ENCODE data around the gene EPB41L4A. TPM values are rescaled to one million over a fixed set of nuclear protein-coding genes. Genes with fewer than 3 reads are reported as not detected.
"Not testable (repeated sequence)": the region's sequence is repeated elsewhere in the genome, so short reads cannot be mapped to it uniquely, and the experiment has no call there.

Gene EPB41L4A
- total and polyA plus RNA-seq, 2 experiments from 2014 or later, result 0.11 to 0.76 TPM

DNA sequence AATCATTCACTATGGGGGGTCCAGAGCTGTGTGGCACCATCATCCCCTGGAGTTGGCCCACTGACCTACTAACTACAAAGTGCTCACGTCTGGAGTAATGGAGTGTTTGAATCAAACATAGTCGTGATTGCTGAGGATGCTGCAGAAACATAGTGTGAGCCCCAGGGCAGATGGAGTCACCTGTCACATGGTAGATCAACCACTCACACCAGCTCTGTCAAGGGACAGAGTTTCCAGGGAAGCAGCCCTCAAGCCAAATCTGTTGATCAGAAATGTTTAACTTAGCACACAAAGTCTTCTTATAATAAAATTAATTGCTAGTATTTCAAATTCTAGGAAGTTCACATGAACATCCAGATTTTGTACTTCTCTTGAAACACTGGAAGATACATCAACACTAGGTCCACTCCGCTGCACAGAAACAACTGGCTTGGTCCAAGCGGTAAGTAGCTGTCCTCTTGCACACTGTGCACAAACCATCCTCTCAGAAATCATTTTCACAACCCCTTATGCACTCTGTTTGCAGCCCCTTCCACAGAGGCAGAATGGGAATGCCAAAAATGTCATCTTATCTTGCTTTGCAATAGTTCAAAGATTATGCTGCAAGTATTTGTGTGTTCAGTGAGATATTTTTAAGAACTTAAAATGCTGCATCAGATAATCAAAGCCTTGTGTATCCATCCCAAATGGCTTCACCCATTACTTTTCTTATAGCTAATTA, 191.0 kb downstream of the EPB41L4A start:
- Histone ChIP-seq H3K4me3 (no peak overlapping the region), H3K36me3 (ENCODE audit: low read depth) (no peaks in the 10 kb centered on the region), H3K79me2 (ENCODE audit: insufficient read depth) (no peaks in the 10 kb centered on the region), H3K4me1 (ENCODE audit: insufficient read depth) (0 out of 2 replicates have a peak, but pooled peaks cover 3% of the 10 kb centered on the region), H3K27ac (no peak overlapping the region), H3K4me2 (ENCODE audit: unreplicated experiment) (no peak overlapping the region), H3K9me3 (ENCODE audit: low read depth) (no peaks in the 10 kb centered on the region), H4K20me1 (ENCODE audit: insufficient read depth) (no peaks in the 10 kb centered on the region; the same call in 1 of the 2 replicates), H3F3A (ENCODE audit: insufficient read depth) (no peaks in the 10 kb centered on the region), H2AFZ (peak overlapping the region; percentile 22; the same call in 1 of the 2 replicates), H3K27me3 (replicated peaks; ENCODE audit: insufficient read depth) (no peaks in the 10 kb centered on the region), H3K9ac (no peak overlapping the region), H3K9me2 (ENCODE audit: insufficient read depth) (no peaks in the 10 kb centered on the region)
- 77 to 85% methylated on average over 4 of the region's 4 CpGs for WGBS, 2 experiments (ENCODE audit: low coverage in 1 of 2, low lambda C conversion rate in 2 of 2, missing lambda C conversion rate in 2 of 2)
- in situ Hi-C loops (cut with MboI), result no loop called here
- no peak for DNase-seq
- no peak for TF ChIP-seq EZH2phosphoT487 (IDR thresholded peaks at IDR 0.05; ENCODE audit: insufficient read depth, low read depth)
- no peak for TF ChIP-seq EZH2 (IDR thresholded peaks at IDR 0.05; ENCODE audit: insufficient read depth, poor library complexity, severe bottlenecking)

DNA sequence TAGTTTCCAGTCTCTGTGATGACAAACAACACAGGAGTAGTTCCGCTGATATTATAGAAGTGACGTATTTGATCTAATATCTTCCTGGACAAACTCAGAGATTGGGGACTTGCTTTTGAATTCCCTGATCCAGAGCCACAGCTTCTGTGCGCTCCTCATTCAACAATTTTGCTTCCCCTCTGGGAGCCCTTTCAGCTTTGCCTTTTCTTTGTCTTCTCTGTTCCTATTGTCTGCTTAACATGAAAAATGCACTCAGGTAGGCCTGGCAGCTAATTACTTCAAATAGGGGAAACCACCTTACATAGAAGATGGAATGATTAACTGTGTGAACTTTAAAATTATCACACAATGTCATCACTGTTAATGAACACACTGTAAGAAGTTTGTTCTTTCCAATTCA, 192.9 kb downstream of the EPB41L4A start:
- Histone ChIP-seq H3F3A (ENCODE audit: insufficient read depth) (no peaks in the 10 kb centered on the region), H3K4me3 (no peak overlapping the region), H3K36me3 (ENCODE audit: low read depth) (no peaks in the 10 kb centered on the region), H4K20me1 (ENCODE audit: insufficient read depth) (no peaks in the 10 kb centered on the region; the same call in 1 of the 2 replicates), H2AFZ (no peak overlapping the region), H3K79me2 (ENCODE audit: insufficient read depth) (no peaks in the 10 kb centered on the region), H3K4me2 (ENCODE audit: unreplicated experiment) (no peak overlapping the region), H3K4me1 (ENCODE audit: insufficient read depth) (0 out of 2 replicates have a peak, but pooled peaks cover 3% of the 10 kb centered on the region), H3K9me3 (ENCODE audit: low read depth) (no peaks in the 10 kb centered on the region), H3K9ac (no peak overlapping the region), H3K9me2 (ENCODE audit: insufficient read depth) (no peaks in the 10 kb centered on the region), H3K27me3 (replicated peaks; ENCODE audit: insufficient read depth) (peaks cover 8% of the 10 kb centered on the region; the same call in 1 of the 2 replicates), H3K27ac (no peak overlapping the region)
- 85 to 91% methylated on average over 3 of the region's 3 CpGs for WGBS, 2 experiments (ENCODE audit: low coverage in 1 of 2, low lambda C conversion rate in 2 of 2, missing lambda C conversion rate in 2 of 2)
- DNase-seq, result no peak
- in situ Hi-C loops (cut with MboI), result no loop called here
- TF ChIP-seq EZH2 (IDR thresholded peaks at IDR 0.05; ENCODE audit: insufficient read depth, poor library complexity, severe bottlenecking) (no peak), EZH2phosphoT487 (IDR thresholded peaks at IDR 0.05; ENCODE audit: insufficient read depth, low read depth) (no peak)

DNA sequence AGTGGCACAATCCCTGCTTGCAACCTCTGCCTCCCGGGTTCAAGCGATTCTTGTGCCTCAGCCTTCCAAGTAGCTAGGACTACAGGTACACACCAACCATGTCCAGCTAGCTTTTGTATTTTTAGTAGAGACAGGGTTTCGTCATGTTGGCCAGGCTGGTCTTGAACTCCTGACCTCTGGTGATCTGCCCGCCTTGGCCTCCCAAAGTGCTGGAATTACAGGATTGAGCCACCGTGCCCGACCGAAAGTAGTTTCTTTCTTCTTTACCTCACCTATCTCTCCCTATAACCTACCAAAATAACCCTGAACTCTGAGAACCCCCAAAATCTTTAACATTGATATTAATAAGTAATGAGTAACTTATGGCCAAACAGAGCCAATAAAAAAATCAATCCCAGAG, 196.1 kb downstream of the EPB41L4A start:
- not testable (repeated sequence) for H3K79me2 ChIP-seq (ENCODE audit: insufficient read depth); H3K4me3 ChIP-seq; H4K20me1 ChIP-seq (ENCODE audit: insufficient read depth); H3K4me1 ChIP-seq (ENCODE audit: insufficient read depth); H3K36me3 ChIP-seq (ENCODE audit: low read depth); H3F3A ChIP-seq (ENCODE audit: insufficient read depth); H3K27me3 ChIP-seq (replicated peaks; ENCODE audit: insufficient read depth); H2AFZ ChIP-seq; H3K9me2 ChIP-seq (ENCODE audit: insufficient read depth); DNase-seq; H3K9ac ChIP-seq; H3K4me2 ChIP-seq (ENCODE audit: unreplicated experiment); H3K27ac ChIP-seq; H3K9me3 ChIP-seq (ENCODE audit: low read depth)
- in situ Hi-C loops (cut with MboI), result loop anchor here (25.0 kb wide), 1 partner anchor 539 kb away; no protein-coding TSS in a partner anchor
- 73 to 82% methylated on average over 7 of the region's 7 CpGs for WGBS, 2 experiments (ENCODE audit: low coverage in 1 of 2, low lambda C conversion rate in 2 of 2, missing lambda C conversion rate in 2 of 2)

DNA sequence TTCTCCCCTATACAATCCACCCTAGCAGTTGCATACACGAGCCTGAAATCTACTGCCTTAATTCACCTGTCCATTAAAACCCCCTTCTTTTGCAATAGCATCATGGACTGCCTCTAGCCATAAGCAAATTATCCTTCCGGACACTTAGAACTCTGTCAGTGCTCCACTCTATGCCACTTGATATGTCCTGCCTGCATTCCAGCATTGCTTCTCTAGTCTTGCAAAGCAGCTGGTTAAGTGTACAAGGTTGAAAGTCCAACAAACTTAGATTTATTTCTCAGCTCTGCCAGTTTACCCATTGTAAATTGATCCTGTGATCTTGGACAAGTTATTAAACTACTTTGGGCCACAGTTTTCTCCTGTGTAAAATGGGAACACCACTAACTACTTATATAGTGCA, 197.9 kb downstream of the EPB41L4A start:
- no peak overlapping the region for H3K27ac ChIP-seq
- in situ Hi-C loops (cut with MboI), result loop anchor here (25.0 kb wide), 1 partner anchor 541 kb away; no protein-coding TSS in a partner anchor
- H3K36me3 ChIP-seq (ENCODE audit: low read depth), result no peaks in the 10 kb centered on the region
- H4K20me1 ChIP-seq (ENCODE audit: insufficient read depth), result no peaks in the 10 kb centered on the region
- H3K27me3 ChIP-seq (replicated peaks; ENCODE audit: insufficient read depth), result peaks cover 10% of the 10 kb centered on the region; the same call in 1 of the 2 replicates
- 60% methylated on average over 2 of the region's 2 CpGs for WGBS, 2 experiments (ENCODE audit: low coverage in 1 of 2, low lambda C conversion rate in 2 of 2, missing lambda C conversion rate in 2 of 2)
- H3F3A ChIP-seq (ENCODE audit: insufficient read depth), result no peaks in the 10 kb centered on the region
- H3K9me3 ChIP-seq (ENCODE audit: low read depth), result no peaks in the 10 kb centered on the region
- H3K9ac ChIP-seq, result no peak overlapping the region
- no peak for DNase-seq
- H3K4me1 ChIP-seq (ENCODE audit: insufficient read depth), result no peaks in the 10 kb centered on the region
- TF ChIP-seq EZH2phosphoT487 (IDR thresholded peaks at IDR 0.05; ENCODE audit: insufficient read depth, low read depth) (no peak), EZH2 (IDR thresholded peaks at IDR 0.05; ENCODE audit: insufficient read depth, poor library complexity, severe bottlenecking) (no peak)
- no peaks in the 10 kb centered on the region for H3K9me2 ChIP-seq (ENCODE audit: insufficient read depth)
- H2AFZ ChIP-seq, result no peak overlapping the region
- no peak overlapping the region for H3K4me3 ChIP-seq
- no peak overlapping the region for H3K4me2 ChIP-seq (ENCODE audit: unreplicated experiment)
- H3K79me2 ChIP-seq (ENCODE audit: insufficient read depth), result no peaks in the 10 kb centered on the region

All from GM23248 (cell line).